CD14-positive monocyte (primary cell): Measurements from ENCODE around the gene GOLGA6L7. TPM values are rescaled to one million over a fixed set of nuclear protein-coding genes. Genes with fewer than 3 reads are reported as not detected.

Source experiments
- DNase-seq, 3 donors: peaks; one replicate each; pipeline ENCODE4 v3.0.0-alpha.2; 2011 to 2022
- H2AFZ ChIP-seq: 2 replicates; pipeline ENCODE4 v1.6.0; 2012; ENCODE audit warnings: mild to moderate bottlenecking, low read depth, low read length, inconsistent platforms; ENCODE audit not compliant: insufficient read depth, poor library complexity, severe bottlenecking
- H3K27ac ChIP-seq, 2 donors: 1 replicate in 1 of 2; 2 replicates in 1 of 2; pipeline ENCODE4 v1.5.1; 2012 to 2013; ENCODE audit warnings: low read length in 2 of 2, control low read depth in 1 of 2, inconsistent platforms in 1 of 2, low read depth in 1 of 2, mild to moderate bottlenecking in 1 of 2
- H3K27me3 ChIP-seq, 2 donors: one replicate each; pipeline versions ENCODE4 v1.6.0 to v1.6.1; 2011 to 2013; ENCODE audit warnings: low read length in 2 of 2; ENCODE audit not compliant: control insufficient read depth in 2 of 2, insufficient read depth in 2 of 2
- H3K36me3 ChIP-seq, 2 donors: replicated peaks in 1 of 2; 1 replicate in 1 of 2; 2 replicates in 1 of 2; pipeline versions ENCODE4 v1.5.1 to v1.6.1; 2012 to 2013; ENCODE audit warnings: low read length in 2 of 2, control low read depth in 1 of 2, inconsistent platforms in 1 of 2, mild to moderate bottlenecking in 1 of 2; ENCODE audit not compliant: insufficient read depth in 2 of 2, control insufficient read depth in 1 of 2
- H3K4me1 ChIP-seq, 2 donors: 1 replicate in 1 of 2; 2 replicates in 1 of 2; pipeline versions ENCODE4 v1.5.1 to v1.6.1; 2012 to 2013; ENCODE audit warnings: low read length in 2 of 2, control low read depth in 1 of 2, inconsistent platforms in 1 of 2, mild to moderate bottlenecking in 1 of 2, moderate library complexity in 1 of 2; ENCODE audit not compliant: insufficient read depth in 2 of 2, control insufficient read depth in 1 of 2
- H3K4me2 ChIP-seq: replicated peaks from 2 replicates; pipeline ENCODE3; 2012; ENCODE audit warnings: low read length, moderate library complexity, mild to moderate bottlenecking; ENCODE audit not compliant: poor library complexity, severe bottlenecking; ENCODE audit errors: extremely low read depth
- H3K4me3 ChIP-seq, 3 experiments: fragments of 200-600 bp in 1 of 3; sonication (generic) in 1 of 3; replicated peaks in 1 of 3; 1 replicate in 2 of 3; 2 replicates in 1 of 3; pipeline ENCODE4 v1.5.1; 2011 to 2013; ENCODE audit warnings: low read length in 3 of 3, mild to moderate bottlenecking in 3 of 3, control low read depth in 2 of 3, low read depth in 2 of 3, inconsistent platforms in 1 of 3, moderate library complexity in 1 of 3
- H3K79me2 ChIP-seq: 2 replicates; pipeline ENCODE4 v1.6.0; 2012; ENCODE audit warnings: mild to moderate bottlenecking, control low read depth, inconsistent platforms, low read length, moderate library complexity; ENCODE audit not compliant: insufficient read depth
- H3K9ac ChIP-seq: 2 replicates; pipeline ENCODE4 v1.6.0; 2017; ENCODE audit warnings: low read length, mild to moderate bottlenecking; ENCODE audit not compliant: insufficient read depth, poor library complexity, severe bottlenecking
- H3K9me3 ChIP-seq, 2 donors: replicated peaks in 1 of 2; 1 replicate in 1 of 2; 2 replicates in 1 of 2; pipeline versions ENCODE4 v1.5.1 to v1.6.1; 2012 to 2013; ENCODE audit warnings: low read length in 2 of 2, control low read depth in 1 of 2; ENCODE audit not compliant: control insufficient read depth in 1 of 2, insufficient read depth in 1 of 2
- H4K20me1 ChIP-seq: 2 replicates; pipeline ENCODE4 v1.6.0; 2012; ENCODE audit warnings: mild to moderate bottlenecking, low read length, control low read depth, moderate library complexity; ENCODE audit not compliant: insufficient read depth
- H3K27ac Mint-ChIP-seq, 7 donors: one replicate each; pipeline ENCODE4 v1.8.0; 2020; ENCODE audit warnings: mild to moderate bottlenecking in 7 of 7, mixed read lengths in 7 of 7, moderate library complexity in 6 of 7, inconsistent platforms in 2 of 7
- H3K27me3 Mint-ChIP-seq, 3 donors: one replicate each; pipeline ENCODE4 v1.8.0; 2021 to 2022; ENCODE audit warnings: low read depth in 3 of 3, mild to moderate bottlenecking in 3 of 3, mixed read lengths in 3 of 3, moderate library complexity in 3 of 3, inconsistent platforms in 1 of 3
- H3K36me3 Mint-ChIP-seq, 2 donors: one replicate each; pipeline ENCODE4 v1.8.0; 2020; ENCODE audit warnings: mixed read lengths in 2 of 2, inconsistent platforms in 1 of 2, mild to moderate bottlenecking in 1 of 2
- H3K4me1 Mint-ChIP-seq: one replicate; pipeline ENCODE4 v1.8.0; 2020; ENCODE audit warnings: mild to moderate bottlenecking, mixed read lengths
- H3K4me3 Mint-ChIP-seq, 2 donors: one replicate each; pipeline ENCODE4 v1.8.0; 2020; ENCODE audit warnings: mild to moderate bottlenecking in 2 of 2, mixed read lengths in 2 of 2, moderate library complexity in 1 of 2
- H3K9me3 Mint-ChIP-seq, 7 donors: one replicate each; pipeline ENCODE4 v1.8.0; 2020 to 2022; ENCODE audit warnings: mixed read lengths in 7 of 7, mild to moderate bottlenecking in 6 of 7, moderate library complexity in 6 of 7, inconsistent platforms in 2 of 7
- WGBS: methylation state at CpG from one replicate; pipeline ENCODE4 v1.1.5; 2013; ENCODE audit warnings: missing lambda C conversion rate; ENCODE audit not compliant: insufficient coverage; 5-methylcytosine and 5-hydroxymethylcytosine counted together
- intact Hi-C, 2 donors: fragments of 100-400 bp; cut with micrococcal nuclease; formaldehyde crosslinking; loops; one replicate each; pipeline versions ENCODE4 v1.15.0 to v1.15.1; 2023
- polyA plus RNA-seq, 3 donors: library from polyadenylated mRNA; depleted of rRNA in 1 of 3; unstranded in 2 of 3; stranded (reverse) in 1 of 3; fragments of 300-500 nt in 2 of 3; fragments of >200 nt in 1 of 3; fragmentation: Illumina TruSeq in 2 of 3; gene quantifications; 1 replicate in 2 of 3; 2 replicates in 1 of 3; pipeline ENCODE4 v1.2.3, GENCODE V29; 2012 to 2021
- TF ChIP-seq, protein P1 (sequence below): fragments of 200-600 bp; IDR thresholded peaks from one replicate; pipeline ENCODE4 v1.8.0; 2022; ENCODE audit warnings: antibody characterized with exemption, mild to moderate bottlenecking

Gene GOLGA6L7
- polyA plus RNA-seq, 3 donors, result not detected

DNA sequence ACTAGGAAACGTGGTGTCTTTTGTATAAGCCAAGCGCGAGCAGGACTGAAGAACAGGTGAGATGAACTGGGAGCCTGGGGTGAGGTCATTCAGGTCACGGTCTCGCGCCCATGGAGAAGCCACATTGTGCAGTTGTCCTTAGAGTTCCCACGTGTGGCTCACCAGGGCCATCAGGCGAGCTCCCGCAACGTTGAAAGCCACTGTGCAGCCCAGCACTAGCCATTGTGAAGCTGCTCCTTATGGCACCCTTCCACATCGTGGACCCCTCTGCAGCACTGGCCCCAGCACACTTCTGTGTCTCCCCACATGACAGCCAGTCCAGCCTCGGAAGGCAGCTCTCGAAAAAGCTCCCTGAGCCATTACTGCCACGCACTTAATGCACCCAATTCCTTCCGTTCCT is 29.8 kb upstream of the GOLGA6L7 start:
- Mint-ChIP-seq H3K27me3 (peaks cover 4 to 7% (median 7%) of the 10 kb centered on the region in 3 donors), H3K27ac (no peak overlapping the region), H3K4me3 (no peak overlapping the region), H3K4me1 (no peaks in the 10 kb centered on the region), H3K9me3 (peaks cover 0 to 2% (median 0%) of the 10 kb centered on the region in 7 donors), H3K36me3 (no peaks in the 10 kb centered on the region)
- H3K9me3 ChIP-seq, result no peaks in the 10 kb centered on the region
- TF ChIP-seq, protein P1, sequence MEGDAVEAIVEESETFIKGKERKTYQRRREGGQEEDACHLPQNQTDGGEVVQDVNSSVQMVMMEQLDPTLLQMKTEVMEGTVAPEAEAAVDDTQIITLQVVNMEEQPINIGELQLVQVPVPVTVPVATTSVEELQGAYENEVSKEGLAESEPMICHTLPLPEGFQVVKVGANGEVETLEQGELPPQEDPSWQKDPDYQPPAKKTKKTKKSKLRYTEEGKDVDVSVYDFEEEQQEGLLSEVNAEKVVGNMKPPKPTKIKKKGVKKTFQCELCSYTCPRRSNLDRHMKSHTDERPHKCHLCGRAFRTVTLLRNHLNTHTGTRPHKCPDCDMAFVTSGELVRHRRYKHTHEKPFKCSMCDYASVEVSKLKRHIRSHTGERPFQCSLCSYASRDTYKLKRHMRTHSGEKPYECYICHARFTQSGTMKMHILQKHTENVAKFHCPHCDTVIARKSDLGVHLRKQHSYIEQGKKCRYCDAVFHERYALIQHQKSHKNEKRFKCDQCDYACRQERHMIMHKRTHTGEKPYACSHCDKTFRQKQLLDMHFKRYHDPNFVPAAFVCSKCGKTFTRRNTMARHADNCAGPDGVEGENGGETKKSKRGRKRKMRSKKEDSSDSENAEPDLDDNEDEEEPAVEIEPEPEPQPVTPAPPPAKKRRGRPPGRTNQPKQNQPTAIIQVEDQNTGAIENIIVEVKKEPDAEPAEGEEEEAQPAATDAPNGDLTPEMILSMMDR, result no peak
- no peak overlapping the region for H2AFZ ChIP-seq
- WGBS, result 89% methylated on average over 15 of the region's 15 CpGs
- H4K20me1 ChIP-seq, result no peaks in the 10 kb centered on the region
- H3K36me3 ChIP-seq, result no peaks in the 10 kb centered on the region
- no peak overlapping the region for H3K4me2 ChIP-seq
- intact Hi-C loops, result no loop called here
- no peaks in the 10 kb centered on the region for H3K4me1 ChIP-seq
- H3K79me2 ChIP-seq, result no peaks in the 10 kb centered on the region
- H3K27ac ChIP-seq, result no peak overlapping the region
- H3K9ac ChIP-seq, result no peak overlapping the region
- no peaks in the 10 kb centered on the region for H3K27me3 ChIP-seq
- no peak overlapping the region for H3K4me3 ChIP-seq
- DNase-seq, result no peak

DNA sequence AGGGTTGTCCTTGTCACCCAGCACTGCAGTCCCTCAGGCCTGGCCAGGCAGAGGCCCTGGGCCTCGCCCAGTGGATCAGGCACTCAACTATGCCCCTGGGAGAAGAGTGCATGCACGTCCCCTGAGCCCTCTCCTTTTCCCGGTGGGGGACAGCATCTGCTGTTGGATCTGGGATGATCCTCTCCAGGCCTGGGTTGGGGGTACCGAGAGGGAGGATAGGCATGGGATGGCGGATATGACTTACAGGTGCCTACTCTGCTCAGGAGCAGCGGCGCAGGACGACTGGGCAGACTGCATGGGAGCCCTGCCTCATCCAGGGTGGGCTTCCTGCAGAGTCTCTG is 28.4 kb upstream of the GOLGA6L7 start:
- 96% methylated on average over 5 of the region's 8 CpGs for WGBS
- no peaks in the 10 kb centered on the region for H3K79me2 ChIP-seq
- no peak overlapping the region for H3K4me3 ChIP-seq
- peaks cover 0 to 3% (median 0%) of the 10 kb centered on the region in 7 donors for H3K9me3 Mint-ChIP-seq
- no peak overlapping the region for H3K27ac ChIP-seq
- H3K9ac ChIP-seq, result no peak overlapping the region
- H3K9me3 ChIP-seq, result no peaks in the 10 kb centered on the region
- no peaks in the 10 kb centered on the region for H4K20me1 ChIP-seq
- H3K4me1 ChIP-seq, result no peaks in the 10 kb centered on the region
- no peak for DNase-seq
- H3K27ac Mint-ChIP-seq, result no peak overlapping the region
- H3K36me3 Mint-ChIP-seq, result no peaks in the 10 kb centered on the region
- no peaks in the 10 kb centered on the region for H3K4me1 Mint-ChIP-seq
- intact Hi-C loops, result no loop called here
- no peaks in the 10 kb centered on the region for H3K36me3 ChIP-seq
- no peaks in the 10 kb centered on the region for H3K27me3 ChIP-seq
- peaks cover 0 to 3% (median 3%) of the 10 kb centered on the region in 3 donors for H3K27me3 Mint-ChIP-seq
- no peak overlapping the region for H3K4me3 Mint-ChIP-seq
- H2AFZ ChIP-seq, result no peak overlapping the region
- TF ChIP-seq, protein P1, result no peak
- H3K4me2 ChIP-seq, result no peak overlapping the region
